Neural crest cell (in vitro differentiated cells): Measurements from ENCODE around the gene CASZ1. TPM values are rescaled to one million over a fixed set of nuclear protein-coding genes. Genes with fewer than 3 reads are reported as not detected.

Source experiments
- DNase-seq: peaks from one replicate; pipeline ENCODE4 v3.0.0; 2021; ENCODE audit warnings: low read depth, mixed read lengths, low spot score
- H3K27ac Mint-ChIP-seq: one replicate; pipeline ENCODE4 v1.8.0; 2021; ENCODE audit warnings: mild to moderate bottlenecking, mixed read lengths; ENCODE audit not compliant: unreplicated experiment
- H3K27me3 Mint-ChIP-seq: 2 replicates; pipeline ENCODE4 v1.8.0; 2021; ENCODE audit warnings: low read depth, mild to moderate bottlenecking, mixed read lengths
- H3K36me3 Mint-ChIP-seq: 2 replicates; pipeline ENCODE4 v1.8.0; 2021; ENCODE audit warnings: low read depth, mild to moderate bottlenecking, mixed read lengths
- H3K4me1 Mint-ChIP-seq: 2 replicates; pipeline ENCODE4 v1.8.0; 2021; ENCODE audit warnings: mixed read lengths
- H3K4me3 Mint-ChIP-seq: one replicate; pipeline ENCODE4 v1.8.0; 2021; ENCODE audit warnings: mild to moderate bottlenecking, mixed read lengths
- H3K9me3 Mint-ChIP-seq: 2 replicates; pipeline ENCODE4 v1.8.0; 2021; ENCODE audit warnings: mixed read lengths
- CTCF ChIP-seq: fragments of 200-600 bp; sonication (generic); conservative IDR thresholded peaks from 2 replicates; pipeline ENCODE4 v1.5.0; 2021; ENCODE audit warnings: antibody characterized with exemption, mild to moderate bottlenecking
- total RNA-seq: library from RNA; stranded (reverse); gene quantifications from 2 replicates; pipeline ENCODE4 v1.2.1, GENCODE V29; 2021

Gene CASZ1
- total RNA-seq, 1 donor from 2014 or later, result 2.6 TPM

DNA sequence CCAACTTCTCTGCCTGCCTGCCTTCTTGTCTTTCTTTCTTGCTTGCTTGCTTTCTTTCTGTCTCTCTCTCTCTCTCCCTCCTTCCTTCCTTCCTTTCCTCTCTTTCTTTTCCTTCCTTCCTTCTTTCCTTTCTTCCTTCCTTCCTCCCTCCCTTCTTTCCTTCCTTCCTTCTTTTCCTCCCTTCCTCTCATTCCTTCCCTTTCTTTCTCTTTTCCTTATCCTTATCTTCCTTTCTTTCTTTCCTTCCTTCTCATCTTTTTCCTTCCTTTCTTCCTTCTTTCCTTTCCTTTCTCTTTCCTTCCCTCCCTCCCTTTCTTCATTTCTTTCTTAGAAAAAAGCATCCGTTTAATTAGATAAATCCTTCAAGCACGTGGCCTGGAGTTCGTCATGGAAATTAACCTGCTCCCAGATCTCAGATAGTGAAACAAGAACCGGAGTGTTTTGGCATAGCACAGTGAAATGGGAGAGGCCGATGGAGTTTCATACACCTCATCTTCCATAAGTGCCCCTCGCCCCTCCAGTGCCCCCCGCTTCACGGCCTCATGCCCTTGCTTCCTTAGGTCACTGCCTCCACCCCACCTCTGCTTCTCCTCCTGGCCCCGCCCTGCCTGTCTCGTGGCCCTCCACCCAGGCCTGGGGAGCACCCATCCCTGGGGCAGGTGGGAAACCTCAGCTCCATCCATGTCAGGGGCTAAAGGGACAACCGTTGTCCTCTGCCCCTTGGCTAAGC, 11.3 kb downstream of the CASZ1 start:
- no peak overlapping the region for H3K27ac Mint-ChIP-seq
- H3K27me3 Mint-ChIP-seq, result peaks cover 36% of the 10 kb centered on the region
- H3K9me3 Mint-ChIP-seq, result no peaks in the 10 kb centered on the region
- H3K36me3 Mint-ChIP-seq, result no peaks in the 10 kb centered on the region
- no peak for DNase-seq
- no peak for TF ChIP-seq CTCF
- no peaks in the 10 kb centered on the region for H3K4me1 Mint-ChIP-seq
- H3K4me3 Mint-ChIP-seq, result no peak overlapping the region

- TF ChIP-seq CTCF, result no peak
- no peak overlapping the region for H3K27ac Mint-ChIP-seq
- no peak overlapping the region for H3K4me3 Mint-ChIP-seq
- H3K4me1 Mint-ChIP-seq, result no peaks in the 10 kb centered on the region
- no peaks in the 10 kb centered on the region for H3K9me3 Mint-ChIP-seq
- peaks cover 39% of the 10 kb centered on the region for H3K27me3 Mint-ChIP-seq
- H3K36me3 Mint-ChIP-seq, result no peaks in the 10 kb centered on the region
- no peak for DNase-seq
Observed at GRCh38 chr1:10782491-10783244, 13.8 kb downstream of the CASZ1 start.

DNA sequence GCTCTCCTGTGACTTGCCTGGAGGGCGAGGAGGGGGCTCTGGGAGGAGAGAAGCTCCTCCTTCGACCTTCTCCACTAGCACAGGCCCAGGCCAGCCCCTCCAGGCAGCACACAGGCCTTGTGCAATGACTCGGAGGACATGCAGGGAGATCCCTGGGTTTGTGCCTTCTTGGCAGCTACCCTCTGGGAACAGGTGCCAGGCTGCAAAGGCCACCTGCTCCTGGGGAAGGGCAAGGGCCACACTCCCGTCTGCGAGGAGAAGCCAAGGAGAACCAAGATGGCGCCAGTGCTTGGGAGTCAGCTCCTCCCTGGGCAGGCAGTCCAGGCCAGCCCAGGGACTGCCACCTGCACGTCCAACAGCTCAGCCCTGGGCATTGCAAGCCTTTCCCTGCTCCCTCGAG, 15.3 kb downstream of the CASZ1 start:
- no peak overlapping the region for H3K4me3 Mint-ChIP-seq
- H3K27ac Mint-ChIP-seq, result no peak overlapping the region
- no peaks in the 10 kb centered on the region for H3K4me1 Mint-ChIP-seq
- H3K9me3 Mint-ChIP-seq, result no peaks in the 10 kb centered on the region
- no peak for TF ChIP-seq CTCF
- H3K36me3 Mint-ChIP-seq, result no peaks in the 10 kb centered on the region
- no peak for DNase-seq
- peaks cover 43% of the 10 kb centered on the region for H3K27me3 Mint-ChIP-seq

GRCh38 chr1:10779841-10780240, 16.6 kb downstream of the CASZ1 start:
- H3K27ac Mint-ChIP-seq, result no peak overlapping the region
- peaks cover 50% of the 10 kb centered on the region for H3K27me3 Mint-ChIP-seq
- H3K4me1 Mint-ChIP-seq, result no peaks in the 10 kb centered on the region
- no peak for DNase-seq
- TF ChIP-seq CTCF, result no peak
- H3K9me3 Mint-ChIP-seq, result no peaks in the 10 kb centered on the region
- no peaks in the 10 kb centered on the region for H3K36me3 Mint-ChIP-seq
- H3K4me3 Mint-ChIP-seq, result no peak overlapping the region

DNA sequence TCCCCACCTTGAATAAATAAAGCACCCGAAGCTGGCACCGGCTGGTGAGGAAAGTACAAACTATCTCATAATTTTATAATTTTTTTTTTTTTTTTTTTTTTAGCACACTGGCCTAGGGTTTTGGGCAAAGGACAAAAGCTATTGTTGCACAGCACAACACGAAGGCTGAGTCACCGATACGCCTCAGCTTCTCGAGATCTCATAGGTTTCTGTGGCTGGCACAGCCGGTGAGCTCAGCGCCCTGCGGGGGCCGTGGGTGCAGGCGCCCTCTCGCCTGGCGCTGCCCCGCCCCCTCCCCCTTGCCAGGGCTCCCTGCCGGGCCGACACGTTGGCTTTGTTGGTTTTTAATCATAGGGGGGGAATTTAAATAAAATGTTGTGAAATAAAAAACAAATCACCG, 17.2 kb downstream of the CASZ1 start:
- H3K36me3 Mint-ChIP-seq, result no peaks in the 10 kb centered on the region
- TF ChIP-seq CTCF, result no peak
- no peak overlapping the region for H3K27ac Mint-ChIP-seq
- H3K9me3 Mint-ChIP-seq, result no peaks in the 10 kb centered on the region
- no peak overlapping the region for H3K4me3 Mint-ChIP-seq
- no peaks in the 10 kb centered on the region for H3K4me1 Mint-ChIP-seq
- no peak for DNase-seq
- peaks cover 49% of the 10 kb centered on the region for H3K27me3 Mint-ChIP-seq
